GM21381 (cell line): ENCODE results near the gene CRYGN.

ENCODE experiments used
- ATAC-seq: cut with Tn5 transposase; IDR thresholded peaks from one replicate; pipeline ENCODE4 v1.9.1; 2021; ENCODE audit warnings: mild to moderate bottlenecking, moderate library complexity; ENCODE audit not compliant: unreplicated experiment

CRYGN gene

DNA sequence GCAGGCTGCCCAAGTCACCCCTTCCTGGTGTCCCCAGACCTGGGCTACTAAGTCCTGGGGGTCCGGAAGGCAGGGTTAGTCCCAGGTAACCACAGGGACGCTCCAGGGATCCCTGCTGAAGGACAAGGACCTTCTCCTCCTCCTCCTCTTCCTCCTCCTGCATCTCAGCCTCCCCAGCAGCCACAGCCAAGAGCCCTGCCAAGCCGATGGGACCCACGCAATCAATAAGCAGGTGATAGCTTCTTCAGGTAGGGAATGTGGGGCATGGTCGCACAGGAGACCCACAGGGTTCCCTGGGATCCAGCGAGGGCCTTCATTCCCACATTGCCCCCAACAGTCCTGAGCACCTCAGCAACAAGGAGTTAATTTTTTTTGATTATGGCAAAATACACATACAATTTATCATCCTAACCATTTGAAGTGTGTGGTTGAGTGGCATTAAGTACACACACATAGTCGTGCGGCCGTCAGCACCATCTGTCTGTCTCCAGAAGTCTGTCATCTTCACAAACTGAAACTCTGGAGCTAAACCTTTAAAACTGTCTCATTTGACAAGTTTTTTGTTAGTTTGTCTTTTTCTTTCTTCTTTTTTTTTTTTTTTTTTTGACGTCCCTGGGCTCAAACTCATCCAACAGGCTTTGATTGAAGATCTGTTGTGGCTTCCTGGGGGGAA is 12.1 kb downstream of the CRYGN start:
- ATAC-seq = no peak

DNA sequence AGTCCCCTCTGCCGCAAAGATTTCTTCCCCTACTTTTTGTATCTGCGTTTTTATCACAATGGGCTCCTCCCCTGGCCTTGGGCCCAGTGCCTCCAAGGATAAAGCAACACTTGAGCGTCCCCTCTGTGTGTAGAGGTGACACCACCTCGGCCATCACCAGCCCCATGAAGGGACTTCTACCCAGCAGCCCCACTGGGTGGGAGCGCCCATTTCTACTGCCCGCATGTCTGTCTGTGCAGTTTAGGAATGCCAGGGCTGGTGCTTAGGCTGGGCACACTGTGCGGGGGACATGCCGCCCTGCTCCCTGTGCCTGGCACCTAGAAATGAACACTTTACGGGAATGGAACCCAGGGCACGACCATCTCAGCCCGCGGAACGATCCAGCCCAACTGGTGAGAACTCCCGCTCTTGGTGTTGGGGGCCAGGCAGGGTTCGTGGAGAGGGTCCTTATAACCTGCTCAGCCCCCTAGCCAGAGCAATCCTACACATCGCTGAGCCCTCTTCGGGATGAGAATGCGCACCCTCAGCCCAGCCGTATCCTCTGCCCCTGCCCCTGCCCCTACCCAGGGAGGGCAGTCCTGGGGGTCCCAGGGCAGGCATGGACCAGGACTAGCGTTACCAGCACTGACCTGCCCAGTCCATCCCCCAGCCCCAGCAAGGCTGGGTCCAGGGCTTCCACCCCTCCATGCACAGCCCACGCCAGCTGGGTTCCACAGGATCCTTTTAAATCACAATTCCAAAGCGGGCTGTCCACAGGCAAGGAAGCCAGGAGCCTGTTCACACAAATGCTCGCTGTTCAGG is 12.8 kb downstream of the CRYGN start:
- ATAC-seq = no peak

DNA sequence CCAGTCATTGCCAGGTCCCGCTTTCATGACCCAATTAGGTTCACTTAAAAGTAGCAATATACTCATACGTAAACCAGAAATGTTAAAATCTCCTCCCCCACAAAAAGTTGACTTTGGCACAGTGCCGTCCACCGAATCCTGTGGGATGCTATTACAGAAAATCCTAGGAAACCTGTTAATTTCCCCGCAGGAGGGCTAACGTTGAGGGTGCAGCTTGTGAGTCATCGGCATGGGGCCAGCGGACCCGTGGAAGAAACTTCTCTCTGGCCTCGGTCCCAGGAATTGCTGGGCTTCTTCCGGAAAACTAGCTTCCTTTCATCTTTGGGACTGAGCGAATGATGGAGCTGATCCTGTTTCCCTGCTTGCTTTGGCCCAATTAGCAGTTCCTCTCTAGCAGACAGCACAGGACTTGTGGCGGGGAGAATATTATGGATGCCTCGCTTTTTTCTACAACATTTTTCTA is 13.5 kb downstream of the CRYGN start:
- ATAC-seq = no peak

DNA sequence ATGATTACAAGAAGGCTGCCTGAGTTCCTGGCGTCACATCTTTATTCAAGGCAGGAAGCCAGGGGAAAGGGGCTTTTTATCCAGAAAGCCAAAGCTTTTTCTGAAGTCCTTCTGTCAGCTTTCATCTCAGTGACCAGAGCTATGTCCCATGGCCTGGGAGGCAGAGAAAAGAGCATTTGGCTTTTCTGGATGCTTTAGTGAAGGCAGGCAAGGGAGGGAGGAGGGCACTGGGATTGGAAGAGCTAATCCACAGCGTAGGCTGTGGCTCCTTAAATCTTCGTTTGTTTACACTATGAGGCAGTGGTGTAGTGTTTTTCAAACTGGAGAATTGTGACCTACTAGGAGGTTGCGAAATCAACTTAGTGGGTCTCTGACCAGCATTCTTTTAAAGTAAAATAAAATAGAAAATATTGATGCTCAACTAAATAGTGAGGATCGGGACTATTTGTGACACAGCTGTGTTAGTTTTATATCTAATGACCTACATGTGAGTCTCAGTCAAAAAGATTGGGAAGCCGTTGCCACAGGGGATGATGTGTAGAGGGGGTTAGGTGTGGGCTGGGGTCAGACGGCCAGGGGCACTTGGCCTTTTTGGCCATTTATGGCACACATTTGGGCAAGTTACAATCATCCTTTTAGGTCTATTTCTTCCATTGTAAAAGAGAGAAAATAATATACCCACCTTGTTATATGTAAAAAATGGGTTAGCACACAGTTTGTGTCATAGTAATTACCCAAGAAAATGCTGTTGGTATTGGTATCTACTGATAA is 14.1 kb downstream of the CRYGN start:
- ATAC-seq = no peak

DNA sequence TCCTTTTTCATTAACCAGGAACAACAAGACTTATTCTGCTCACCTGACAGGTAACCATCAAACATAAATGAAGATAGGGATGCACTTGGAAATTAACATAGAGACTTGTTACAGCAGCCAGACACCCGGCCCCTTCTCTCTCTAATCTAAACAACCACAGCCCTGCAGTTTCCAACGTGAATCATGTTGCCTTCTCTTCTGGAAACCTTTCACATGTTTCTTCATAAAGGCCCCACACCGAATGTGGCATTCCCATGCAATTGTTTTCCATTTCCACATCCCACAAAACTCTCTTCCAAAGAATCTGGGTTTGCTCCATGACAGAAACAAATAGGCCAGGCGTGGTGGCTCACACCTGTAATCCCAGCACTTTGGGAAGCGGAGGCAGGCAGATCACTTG is 15.1 kb downstream of the CRYGN start:
- no peak for ATAC-seq

DNA sequence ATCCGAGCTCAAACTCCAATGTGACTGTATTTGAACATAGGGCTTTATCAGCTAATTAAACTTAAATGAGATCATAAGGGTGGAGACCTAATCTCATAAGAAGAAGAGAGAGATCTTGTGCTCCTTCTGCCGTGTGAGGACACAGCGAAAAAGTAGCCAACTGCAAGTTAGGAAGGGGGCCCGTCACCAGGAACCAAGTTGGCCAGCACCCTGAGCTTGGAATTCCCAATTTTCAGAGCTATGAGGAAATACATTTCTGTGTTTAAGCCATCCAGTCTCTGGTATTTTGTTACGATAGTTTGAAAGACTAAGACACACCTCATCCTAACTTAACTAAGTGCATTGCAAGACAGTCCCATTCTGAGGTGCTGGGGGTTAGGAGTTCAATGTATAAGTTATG is 16.0 kb downstream of the CRYGN start:
- ATAC-seq = no peak

DNA sequence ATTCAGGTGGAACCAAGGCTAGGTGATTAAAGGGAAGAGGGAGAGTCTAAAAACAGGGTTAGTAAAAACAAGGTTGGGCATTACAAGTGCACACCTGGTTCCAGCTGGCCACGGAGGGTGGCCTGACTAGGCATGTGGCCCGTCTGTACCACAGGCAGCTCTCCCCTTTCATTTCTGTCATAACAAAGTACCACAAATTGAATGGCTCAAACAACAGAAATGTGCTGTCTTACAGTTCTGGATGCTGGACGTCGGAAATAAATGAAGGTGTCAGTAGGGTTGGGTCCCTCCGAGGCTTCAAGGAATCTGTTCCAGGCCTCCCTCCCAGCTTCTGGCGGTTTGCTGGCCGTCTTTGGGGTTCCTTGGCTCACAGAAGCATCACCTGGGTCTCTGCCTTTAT is 16.7 kb downstream of the CRYGN start:
- no peak for ATAC-seq

DNA sequence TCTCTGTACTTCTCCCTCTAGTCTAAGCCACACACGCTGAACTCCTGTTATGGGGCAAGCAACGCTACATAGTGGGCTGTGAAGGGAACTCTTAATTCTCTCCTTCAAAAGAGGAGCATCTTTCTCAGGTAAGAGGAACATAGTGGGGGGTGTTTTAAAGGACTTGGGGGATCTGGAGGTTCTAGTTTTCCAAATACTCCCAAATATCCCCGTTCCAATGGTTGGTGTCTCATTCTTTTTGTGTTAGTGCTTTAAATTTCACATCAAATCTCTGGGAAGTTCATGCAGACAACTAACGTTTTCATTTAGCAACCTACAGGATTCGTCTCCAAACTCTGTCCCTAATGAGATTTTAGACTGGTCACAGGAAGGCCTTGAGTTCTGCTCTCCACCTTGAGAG is 17.7 kb downstream of the CRYGN start:
- no peak for ATAC-seq

DNA sequence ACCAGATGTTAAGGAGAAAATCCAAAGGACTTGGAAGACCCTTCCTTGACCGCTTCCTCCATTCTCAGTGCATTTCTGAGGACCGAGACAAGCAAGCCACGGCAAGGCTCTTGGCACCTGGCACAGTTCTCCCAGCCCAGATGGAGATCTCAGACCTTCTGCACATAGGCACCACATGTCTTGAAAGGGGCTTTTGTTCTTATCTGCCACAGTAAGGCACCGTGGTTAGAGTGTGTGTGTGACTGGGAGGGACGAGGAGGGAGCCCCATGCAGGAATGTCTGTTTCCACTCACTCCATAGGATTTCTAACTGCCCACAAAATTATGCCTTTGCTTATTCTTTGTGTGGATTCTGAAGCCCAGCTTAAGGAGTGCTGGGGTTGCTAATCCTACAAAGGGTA is 19.8 kb downstream of the CRYGN start:
- ATAC-seq = no peak

DNA sequence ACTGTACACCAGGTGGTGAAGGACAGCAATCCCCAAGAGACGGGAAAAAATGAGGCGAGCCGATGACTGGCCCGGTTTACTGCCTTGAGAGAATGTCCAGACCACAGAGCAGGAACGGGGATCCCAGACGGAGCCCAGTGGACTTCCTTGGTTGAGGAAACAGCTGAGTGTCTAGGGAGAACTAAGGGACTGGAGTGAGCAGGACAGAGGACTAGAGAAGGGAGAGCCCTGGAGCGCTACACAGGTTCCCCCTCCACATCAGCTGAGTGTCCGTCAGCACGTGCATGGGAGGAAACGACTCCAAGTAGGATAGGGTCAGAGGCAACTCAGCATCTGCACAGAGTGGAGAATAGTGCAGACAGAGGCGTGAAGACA is 23.0 kb downstream of the CRYGN start:
- ATAC-seq = no peak

DNA sequence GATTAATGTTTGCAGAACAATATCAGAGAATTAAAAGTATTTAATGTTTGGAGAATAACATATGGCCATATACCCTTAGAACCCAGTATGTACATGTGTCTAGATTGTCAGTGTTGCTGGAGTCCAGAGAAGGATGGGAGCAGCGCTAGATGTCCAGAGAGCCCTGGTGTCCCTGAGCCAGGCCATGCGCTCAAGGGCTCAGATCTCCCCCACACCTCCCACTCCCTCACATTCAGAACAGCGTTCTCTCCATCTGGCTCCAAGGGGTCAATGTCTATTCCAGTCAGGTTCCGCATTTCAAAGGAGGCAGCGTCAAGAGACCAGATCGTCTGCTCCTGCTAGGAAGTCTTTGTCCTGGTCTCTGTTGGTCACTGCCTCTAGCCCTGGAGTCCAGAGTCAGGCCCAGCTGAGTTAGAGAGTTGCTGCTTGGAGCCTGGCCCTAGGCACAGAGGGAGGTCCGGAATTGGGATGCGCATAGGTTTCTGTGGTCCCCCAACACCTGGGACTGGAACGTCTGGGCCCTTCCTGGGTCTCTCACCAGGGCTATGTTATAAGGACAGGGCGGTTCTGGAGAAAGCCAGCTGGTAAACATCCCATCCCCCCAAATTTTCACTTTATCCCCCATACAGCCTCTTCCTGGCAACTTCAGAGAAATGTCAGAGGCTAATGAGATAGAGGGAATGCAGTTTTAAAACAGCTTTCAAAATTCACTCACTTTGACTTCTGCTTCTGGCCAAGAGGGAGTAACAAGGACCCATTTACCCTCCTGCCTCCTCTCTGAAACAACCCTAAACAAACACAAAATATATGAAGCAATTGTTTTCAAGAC is 23.6 kb downstream of the CRYGN start:
- ATAC-seq = no peak

DNA sequence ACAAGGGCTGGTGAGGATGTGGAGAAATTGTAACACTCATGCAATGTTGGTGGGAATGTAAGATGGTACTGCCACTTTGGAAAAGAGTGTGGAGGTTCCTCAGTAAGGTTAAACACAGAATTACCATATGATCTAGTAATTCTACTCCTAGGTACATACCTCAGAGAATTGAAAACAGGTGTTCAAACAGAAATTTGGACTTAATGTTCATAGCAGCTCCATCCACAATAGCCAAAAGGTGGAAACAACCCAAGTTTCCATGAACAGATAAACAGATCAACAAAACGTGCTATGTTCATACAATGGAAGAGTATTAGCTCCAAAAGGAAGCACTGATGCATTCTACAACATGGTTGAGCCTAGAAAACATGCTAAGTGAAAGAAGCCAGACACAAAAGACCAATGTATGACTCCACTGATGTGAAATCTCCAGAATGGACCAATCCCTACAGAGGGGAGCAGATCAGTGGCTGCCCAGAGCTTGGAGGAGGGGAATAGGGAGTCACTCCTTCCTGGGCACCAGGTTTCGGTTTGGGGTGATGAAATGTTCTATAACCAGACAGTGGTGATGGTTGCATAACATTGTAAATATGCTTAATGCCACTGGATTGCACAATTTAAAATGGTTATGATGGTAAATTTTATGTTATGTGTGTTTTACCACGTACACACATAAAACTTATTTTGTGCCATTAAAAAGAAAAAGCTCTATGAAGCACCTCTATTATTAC is 24.4 kb downstream of the CRYGN start:
- no peak for ATAC-seq

DNA sequence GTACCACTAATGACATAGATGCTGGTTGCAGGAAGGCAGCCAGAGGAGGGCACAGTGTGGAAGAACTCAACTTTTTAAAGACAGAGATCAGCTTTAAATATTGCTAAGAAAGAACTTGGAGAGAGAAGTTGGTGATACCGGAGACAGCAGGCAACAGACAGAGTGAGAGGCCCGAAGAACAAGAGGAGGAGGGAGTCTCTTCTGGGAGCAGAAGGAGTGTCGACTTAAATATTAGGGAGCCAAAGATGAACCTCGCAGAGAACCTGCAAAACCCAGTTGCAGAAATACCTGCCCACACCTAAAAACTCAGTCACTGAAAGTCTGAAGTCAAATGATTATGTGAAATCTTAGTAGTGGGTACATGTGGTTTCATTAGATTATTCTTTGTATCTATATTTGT is 26.7 kb downstream of the CRYGN start:
- no peak for ATAC-seq

DNA sequence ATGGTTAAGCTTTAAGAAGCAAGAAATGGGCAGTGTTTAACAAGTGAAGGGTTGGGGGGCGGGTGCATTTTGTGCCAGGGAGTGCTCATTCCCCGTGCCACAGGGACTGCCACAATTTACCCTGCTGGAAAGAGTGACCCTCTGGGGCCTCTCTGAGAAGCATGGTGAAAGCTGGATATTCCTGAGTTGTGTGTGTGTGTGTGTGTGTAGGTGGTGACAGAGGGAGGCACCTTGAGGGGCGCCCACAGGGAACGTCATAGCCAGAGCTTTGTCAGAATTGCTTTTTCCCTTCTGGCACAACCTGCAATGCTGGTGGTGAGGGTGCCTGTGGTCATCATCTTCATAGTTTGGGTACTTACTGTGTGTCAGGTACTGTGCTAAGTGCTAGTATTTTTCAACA is 27.6 kb downstream of the CRYGN start:
- no peak for ATAC-seq

DNA sequence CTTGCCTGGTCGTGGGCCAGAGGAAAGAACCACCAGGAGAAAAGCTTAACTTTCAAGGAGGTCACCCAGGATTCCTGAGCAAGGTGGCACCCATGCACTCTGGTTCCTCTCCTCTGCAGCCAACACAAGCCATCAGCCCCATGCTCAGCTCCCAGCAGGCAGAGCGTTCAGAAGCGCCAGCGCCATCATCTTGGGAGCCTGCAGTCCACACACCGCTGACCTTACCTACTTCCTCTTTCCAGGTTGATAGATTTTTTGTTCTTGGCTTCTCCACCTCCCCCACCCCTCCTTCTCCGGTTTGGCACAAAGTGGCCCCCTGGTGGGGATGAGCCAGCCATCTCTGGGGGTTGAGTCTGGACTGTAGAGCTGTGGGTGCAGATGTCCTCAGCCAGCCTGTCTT is 28.4 kb downstream of the CRYGN start:
- no peak for ATAC-seq

DNA sequence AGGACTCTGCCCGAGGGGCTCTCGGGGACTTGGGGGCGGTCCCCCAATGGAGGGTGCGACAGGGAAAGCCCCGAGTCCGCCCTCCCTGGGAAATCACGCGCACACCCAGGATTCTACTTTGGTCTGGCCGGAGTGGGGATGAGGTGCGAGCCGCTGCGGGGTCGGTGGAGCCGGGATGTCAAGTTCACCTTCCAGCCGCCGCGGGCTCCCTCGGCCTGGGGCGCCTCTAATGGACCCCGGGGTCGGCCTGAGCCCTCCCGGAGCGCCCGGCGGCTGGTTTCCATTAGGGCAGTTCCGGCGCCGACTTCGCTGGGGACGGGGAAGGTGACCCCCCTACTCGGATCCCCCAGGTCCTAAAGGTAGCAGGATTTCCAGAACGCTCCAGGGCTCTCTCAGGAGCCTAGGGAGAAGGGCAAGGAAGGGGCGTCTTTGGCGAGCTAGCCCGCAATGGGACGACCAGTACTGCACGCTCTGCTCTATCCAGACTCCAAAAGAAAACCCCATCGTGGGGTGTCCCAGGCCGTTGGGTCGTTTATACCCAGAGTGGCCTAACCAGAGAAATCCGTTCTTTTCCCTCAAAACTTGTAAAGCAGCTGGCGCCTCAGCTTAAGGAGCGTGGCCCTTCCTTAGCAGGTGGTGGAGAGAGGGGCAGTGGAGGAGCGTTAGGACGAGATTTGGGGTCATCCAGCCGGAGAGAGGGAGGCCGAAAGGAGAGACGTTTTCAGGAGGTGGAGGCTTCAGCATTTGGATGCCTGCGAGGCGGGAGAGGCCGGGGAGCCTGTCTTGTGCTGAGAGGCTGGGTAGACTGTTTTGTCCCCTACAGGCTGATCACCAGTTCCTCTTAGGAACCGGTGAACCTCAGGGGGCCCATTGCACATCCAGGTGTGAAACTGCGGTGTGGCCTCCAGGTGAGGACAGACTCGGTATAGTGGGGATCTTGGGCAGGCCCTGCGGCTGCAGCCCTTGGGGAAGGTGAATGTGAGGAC is 29.2 kb downstream of the CRYGN start:
- ATAC-seq = no peak

DNA sequence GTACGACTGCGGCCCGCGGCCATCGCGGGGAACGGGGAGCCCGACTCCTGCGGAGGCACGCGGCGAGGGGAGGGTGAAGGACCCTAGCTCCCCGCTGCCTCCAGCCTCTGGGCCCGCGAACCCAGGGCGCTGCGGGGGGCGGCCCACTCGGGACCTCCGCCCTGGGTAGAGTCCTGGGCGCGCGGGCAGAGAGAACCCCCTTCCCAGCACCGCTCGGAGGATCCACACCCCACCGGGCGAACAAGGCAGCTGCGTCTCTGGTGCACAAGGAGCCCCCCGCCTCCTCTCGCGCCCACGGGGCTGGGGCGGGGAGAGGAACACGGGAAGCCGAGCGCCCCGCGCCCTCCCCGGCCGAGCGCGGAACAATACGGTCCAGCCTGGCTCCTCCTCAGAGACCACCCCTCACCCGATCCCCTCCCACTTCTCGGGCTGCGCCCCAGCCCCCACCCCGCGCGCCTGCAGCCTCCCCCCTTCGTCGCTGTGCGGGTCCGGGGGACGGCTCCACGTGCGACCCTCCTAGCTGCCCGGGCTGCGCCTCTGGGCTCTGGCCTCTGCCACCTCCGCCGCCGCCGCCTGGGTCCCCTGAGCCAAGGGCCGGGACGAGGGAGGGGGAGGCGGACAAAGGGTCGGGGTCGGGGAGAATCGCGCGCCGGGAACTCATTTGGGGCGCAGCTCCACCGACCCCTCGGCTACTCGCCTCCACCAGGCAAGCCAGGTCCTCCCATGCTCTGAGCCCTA is 30.1 kb downstream of the CRYGN start, which contains the start of gene WDR86:
Gene WDR86 (minus strand): TSS at position 372 of the 738 bp plus-strand sequence. CDS start 449 bp downstream, outside the sequence.
- no peak for ATAC-seq
